Sigmoid colon (tissue), 7 donors: ENCODE measurements around the gene LMNTD2. TPM values are rescaled to one million over a fixed set of nuclear protein-coding genes. Genes with fewer than 3 reads are reported as not detected.

Experiments
- DNase-seq: peaks from one replicate; pipeline ENCODE4 v3.0.0-alpha.2; 2019
- H3K27ac ChIP-seq, 4 donors: fragments of 200-600 bp; sonication (generic); one replicate each; pipeline ENCODE4 v1.5.1; 2016 to 2019; ENCODE audit warnings: mild to moderate bottlenecking in 1 of 4
- H3K27me3 ChIP-seq, 3 donors: fragments of 200-600 bp; sonication (generic); one replicate each; pipeline ENCODE4 v1.5.1; 2019; ENCODE audit warnings: mild to moderate bottlenecking in 1 of 3
- H3K36me3 ChIP-seq, 4 donors: fragments of 200-600 bp; sonication (generic); one replicate each; pipeline ENCODE4 v1.5.1; 2016 to 2019
- H3K4me1 ChIP-seq, 4 donors: fragments of 200-600 bp; sonication (generic); one replicate each; pipeline ENCODE4 v1.5.1; 2017 to 2019
- H3K4me3 ChIP-seq, 4 donors: fragments of 200-600 bp; sonication (generic); one replicate each; pipeline ENCODE4 v1.5.1; 2017 to 2019; ENCODE audit warnings: mild to moderate bottlenecking in 2 of 4, moderate library complexity in 1 of 4
- H3K9me3 ChIP-seq, 4 donors: fragments of 200-600 bp in 3 of 4; sonication (generic) in 3 of 4; one replicate each; pipeline versions ENCODE4 v1.5.1 to v1.6.1; 2013 to 2019
- CTCF ChIP-seq, 4 experiments: fragments of 450-650 bp in 3 of 4; fragments of 200-600 bp in 1 of 4; IDR thresholded peaks; one replicate each; pipeline ENCODE4 v1.5.1; 2016 to 2019; ENCODE audit warnings: antibody characterized with exemption in 4 of 4, mild to moderate bottlenecking in 3 of 4, moderate library complexity in 2 of 4
- EP300 ChIP-seq, 4 donors: sonication (generic); formaldehyde crosslinking; IDR thresholded peaks; one replicate each; pipeline ENCODE4 v1.6.1; 2017; ENCODE audit warnings: antibody characterized with exemption in 4 of 4
- POLR2A ChIP-seq, 2 donors: fragments of 450-650 bp; IDR thresholded peaks; one replicate each; pipeline ENCODE4 v1.6.1; 2016; ENCODE audit warnings: antibody characterized with exemption in 2 of 2, mild to moderate bottlenecking in 2 of 2, moderate library complexity in 2 of 2
- POLR2AphosphoS5 ChIP-seq, 4 donors: sonication (generic); formaldehyde crosslinking; IDR thresholded peaks; one replicate each; pipeline ENCODE4 v1.6.1; 2017; ENCODE audit warnings: antibody characterized with exemption in 4 of 4
- WGBS, 2 donors: extraction: QIAGEN DNeasy Blood & Tissue Kit; methylation state at CpG; one replicate each; pipeline ENCODE4 v1.1.7; 2013; 5-methylcytosine and 5-hydroxymethylcytosine counted together
- intact Hi-C: fragments of 100-400 bp; cut with DNase I; formaldehyde crosslinking; loops from one replicate; pipeline ENCODE4 v1.15.1; 2023
- polyA plus RNA-seq, 3 donors: library from polyadenylated mRNA; stranded (reverse); fragments of 200-250 nt; gene quantifications; one replicate each; pipeline ENCODE4 v1.2.3, GENCODE V29; 2013
- small RNA-seq, 3 donors: library from RNA; depleted of rRNA; stranded (forward); fragments of <200 nt; gene quantifications; one replicate each; pipeline ENCODE3, GENCODE V24; 2016
- total RNA-seq, 4 donors: library from RNA; depleted of rRNA; stranded (reverse); fragments of >200 nt; gene quantifications; one replicate each; pipeline ENCODE4 v1.1.0, GENCODE V29; 2016
- donor health status: healthy with polysubstance abuse.
- donor health status: Bipolar disorder and iron deficiency.
- donor health status: healthy.

LMNTD2 gene
- total and polyA plus RNA-seq, 7 donors = 0.66 to 6.3 (median 1.3) TPM; not detected in 1

GRCh38 chr11:504994-505344 is 55.6 kb downstream of the LMNTD2 start:
- 72 to 75% methylated on average over 7 of the region's 7 CpGs for WGBS, 2 donors
- H3K9me3 ChIP-seq = no peaks in the 10 kb centered on the region
- intact Hi-C loops = loop anchor here (5.0 to 10.0 kb wide), 2 partner anchors 200 to 298 kb away; partner anchors contain the start of genes BET1L, IFITM2 and RIC8A
- DNase-seq = no peak
- peaks cover 14 to 28% (median 17%) of the 10 kb centered on the region in 4 donors for H3K36me3 ChIP-seq
- peak overlapping the region; percentile 97 to 100 (median 99) for H3K27ac ChIP-seq
- peaks cover 0 to 54% (median 48%) of the 10 kb centered on the region in 4 donors for H3K4me1 ChIP-seq
- no peak for TF ChIP-seq POLR2AphosphoS5 (IDR thresholded peaks at IDR 0.05)
- TF ChIP-seq POLR2A (IDR thresholded peaks at IDR 0.05) = no peak
- no peak for TF ChIP-seq EP300 (IDR thresholded peaks at IDR 0.05)
- TF ChIP-seq CTCF (IDR thresholded peaks at IDR 0.05) = no peak
- H3K27me3 ChIP-seq = no peaks in the 10 kb centered on the region
- peak overlapping the region in 3 of 4 donors; percentile 53 to 91 (median 56) for H3K4me3 ChIP-seq

Small RNA genes lying within 50 kb of the gene (small RNA-seq; reads per million reads assigned to genes)
- gene MIR210 = 2.9 to 3.9 (median 3.8) reads per million in 3 donors

Other genes with a start within 250 kb of the LMNTD2 start
- 10 to 100 TPM; 82.4 to 94.2 (median 92.6) TPM for gene IFITM1, start 246.7 kb downstream of the LMNTD2 start, total RNA-seq
- 100 to 1,000 TPM in 1 of 3 donors, 10 to 100 TPM in 2; 41.2 to 580 (median 58.9) TPM for gene IFITM1, start 246.7 kb downstream of the LMNTD2 start, polyA plus RNA-seq
- gene IFITM3, start 239.9 kb downstream of the LMNTD2 start, total RNA-seq = 100 to 1,000 TPM; 278 to 463 (median 291) TPM
- gene IFITM3, start 239.9 kb downstream of the LMNTD2 start, polyA plus RNA-seq = 1,000 to 10,000 TPM in 1 of 3 donors, 100 to 1,000 TPM in 2; 116 to 1,104 (median 383) TPM
- 1 to 10 TPM; 1.4 to 9.1 (median 2.7) TPM for gene B4GALNT4, start 191.2 kb downstream of the LMNTD2 start, total RNA-seq
- 1 to 10 TPM in 2 of 3 donors, not detected in 1; 7.6 to 7.8 TPM for gene B4GALNT4, start 191.2 kb downstream of the LMNTD2 start, polyA plus RNA-seq
- under 1 TPM in 2 of 4 donors, not detected in 2; 0.27 to 0.71 TPM for gene PKP3, start 166.5 kb downstream of the LMNTD2 start, total RNA-seq
- gene PKP3, start 166.5 kb downstream of the LMNTD2 start, polyA plus RNA-seq = 100 to 1,000 TPM in 1 of 3 donors, 10 to 100 TPM in 2; 57.1 to 140 (median 86.7) TPM
- gene SIGIRR, start 145.7 kb downstream of the LMNTD2 start, total RNA-seq = 10 to 100 TPM; 51.0 to 70.9 (median 53.1) TPM
- gene SIGIRR, start 145.7 kb downstream of the LMNTD2 start, polyA plus RNA-seq = 100 to 1,000 TPM in 1 of 3 donors, 10 to 100 TPM in 2; 46.8 to 122 (median 50.2) TPM
- 1 to 10 TPM in 1 of 4 donors, under 1 TPM in 3; 0.14 to 2.5 (median 0.26) TPM for gene ANO9, start 118.7 kb downstream of the LMNTD2 start, total RNA-seq
- 100 to 1,000 TPM in 1 of 3 donors, 1 to 10 TPM in 2; 4.2 to 123 (median 6.5) TPM for gene ANO9, start 118.7 kb downstream of the LMNTD2 start, polyA plus RNA-seq
- gene PTDSS2, start 110.5 kb downstream of the LMNTD2 start, total RNA-seq = 10 to 100 TPM; 30.1 to 76.2 (median 44.6) TPM
- gene PTDSS2, start 110.5 kb downstream of the LMNTD2 start, polyA plus RNA-seq = 10 to 100 TPM in 1 of 3 donors, 1 to 10 TPM in 2; 4.8 to 29.0 (median 6.5) TPM
- 100 to 1,000 TPM; 150 to 210 (median 160) TPM for gene RNH1, start 53.5 kb downstream of the LMNTD2 start, total RNA-seq
- 100 to 1,000 TPM; 101 to 126 (median 108) TPM for gene RNH1, start 53.5 kb downstream of the LMNTD2 start, polyA plus RNA-seq
- 10 to 100 TPM; 27.8 to 59.3 (median 32.8) TPM for gene HRAS, start 25.2 kb downstream of the LMNTD2 start, total RNA-seq
- gene HRAS, start 25.2 kb downstream of the LMNTD2 start, polyA plus RNA-seq = 10 to 100 TPM; 44.6 to 76.1 (median 66.1) TPM
- under 1 TPM in 1 of 4 donors, not detected in 3; 0.14 TPM for gene LRRC56, start 23.2 kb downstream of the LMNTD2 start, total RNA-seq
- gene LRRC56, start 23.2 kb downstream of the LMNTD2 start, polyA plus RNA-seq = 1 to 10 TPM; 2.4 to 5.9 (median 5.8) TPM
- gene RASSF7, start 232 bp upstream of the LMNTD2 start, total RNA-seq = 1 to 10 TPM; 3.0 to 5.4 (median 3.8) TPM
- gene RASSF7, start 232 bp upstream of the LMNTD2 start, polyA plus RNA-seq = 100 to 1,000 TPM in 1 of 3 donors, 10 to 100 TPM in 2; 72.4 to 122 (median 94.9) TPM
- 10 to 100 TPM; 11.8 to 21.2 (median 17.9) TPM for gene PHRF1, start 15.7 kb upstream of the LMNTD2 start, total RNA-seq
- gene PHRF1, start 15.7 kb upstream of the LMNTD2 start, polyA plus RNA-seq = 10 to 100 TPM in 2 of 3 donors, 1 to 10 TPM in 1; 6.6 to 29.3 (median 11.3) TPM
- gene IRF7, start 55.2 kb upstream of the LMNTD2 start, total RNA-seq = 10 to 100 TPM in 3 of 4 donors, 1 to 10 TPM in 1; 8.6 to 18.2 (median 14.2) TPM
- 10 to 100 TPM; 10.8 to 73.9 (median 26.8) TPM for gene IRF7, start 55.2 kb upstream of the LMNTD2 start, polyA plus RNA-seq
- 1 to 10 TPM in 2 of 4 donors, not detected in 2; 1.8 to 1.9 TPM for gene CDHR5, start 64.2 kb upstream of the LMNTD2 start, total RNA-seq
- gene CDHR5, start 64.2 kb upstream of the LMNTD2 start, polyA plus RNA-seq = 100 to 1,000 TPM in 1 of 3 donors, 10 to 100 TPM in 2; 18.0 to 136 (median 29.4) TPM
- not detected for gene SCT, start 66.4 kb upstream of the LMNTD2 start, total RNA-seq
- 1 to 10 TPM in 1 of 3 donors, not detected in 2; 1.1 TPM for gene SCT, start 66.4 kb upstream of the LMNTD2 start, polyA plus RNA-seq
- 1 to 10 TPM in 1 of 4 donors, under 1 TPM in 1, not detected in 2; 0.41 to 2.2 TPM for gene DRD4, start 76.5 kb upstream of the LMNTD2 start, total RNA-seq
- gene DRD4, start 76.5 kb upstream of the LMNTD2 start, polyA plus RNA-seq = under 1 TPM in 1 of 3 donors, not detected in 2; 0.28 TPM
- 10 to 100 TPM; 15.1 to 29.6 (median 22.2) TPM for gene DEAF1, start 134.5 kb upstream of the LMNTD2 start, total RNA-seq
- 10 to 100 TPM; 11.3 to 18.6 (median 14.4) TPM for gene DEAF1, start 134.5 kb upstream of the LMNTD2 start, polyA plus RNA-seq
- 10 to 100 TPM; 20.9 to 41.5 (median 39.6) TPM for gene TMEM80, start 135.1 kb upstream of the LMNTD2 start, total RNA-seq
- 10 to 100 TPM in 2 of 3 donors, 1 to 10 TPM in 1; 7.9 to 27.6 (median 25.7) TPM for gene TMEM80, start 135.1 kb upstream of the LMNTD2 start, polyA plus RNA-seq
- gene EPS8L2, start 145.5 kb upstream of the LMNTD2 start, total RNA-seq = 10 to 100 TPM in 2 of 4 donors, 1 to 10 TPM in 2; 5.4 to 15.6 (median 11.6) TPM
- gene EPS8L2, start 145.5 kb upstream of the LMNTD2 start, polyA plus RNA-seq = 100 to 1,000 TPM; 153 to 168 (median 155) TPM
- gene TALDO1, start 186.7 kb upstream of the LMNTD2 start, total RNA-seq = 100 to 1,000 TPM in 2 of 4 donors, 10 to 100 TPM in 2; 94.6 to 133 (median 108) TPM
- gene TALDO1, start 186.7 kb upstream of the LMNTD2 start, polyA plus RNA-seq = 100 to 1,000 TPM; 142 to 177 (median 170) TPM
- 10 to 100 TPM in 3 of 4 donors, 1 to 10 TPM in 1; 6.7 to 26.3 (median 14.9) TPM for gene GATD1, start 216.7 kb upstream of the LMNTD2 start, total RNA-seq
- gene GATD1, start 216.7 kb upstream of the LMNTD2 start, polyA plus RNA-seq = 10 to 100 TPM in 2 of 3 donors, 1 to 10 TPM in 1; 7.8 to 55.9 (median 40.0) TPM
- gene CEND1, start 229.4 kb upstream of the LMNTD2 start, total RNA-seq = 1 to 10 TPM; 1.8 to 3.6 (median 2.6) TPM
- gene CEND1, start 229.4 kb upstream of the LMNTD2 start, polyA plus RNA-seq = 1 to 10 TPM in 1 of 3 donors, not detected in 2; 2.0 TPM
- 1 to 10 TPM; 3.8 to 7.2 (median 5.4) TPM for gene SLC25A22, start 237.5 kb upstream of the LMNTD2 start, total RNA-seq
- 10 to 100 TPM in 1 of 3 donors, 1 to 10 TPM in 2; 7.8 to 26.4 (median 9.7) TPM for gene SLC25A22, start 237.5 kb upstream of the LMNTD2 start, polyA plus RNA-seq
- gene PIDD1, start 244.5 kb upstream of the LMNTD2 start, total RNA-seq = 10 to 100 TPM in 2 of 4 donors, 1 to 10 TPM in 2; 6.7 to 26.6 (median 11.4) TPM
- 10 to 100 TPM in 1 of 3 donors, 1 to 10 TPM in 2; 4.9 to 28.8 (median 6.0) TPM for gene PIDD1, start 244.5 kb upstream of the LMNTD2 start, polyA plus RNA-seq
- 100 to 1,000 TPM; 405 to 632 (median 412) TPM for gene RPLP2, start 249.2 kb upstream of the LMNTD2 start, total RNA-seq
- gene RPLP2, start 249.2 kb upstream of the LMNTD2 start, polyA plus RNA-seq = 1,000 to 10,000 TPM; 1,208 to 2,533 (median 1,777) TPM